Measurements from ENCODE around the gene APRT. TPM values are rescaled to one million over a fixed set of nuclear protein-coding genes. Genes with fewer than 3 reads are reported as not detected.

APRT gene
- total and polyA plus RNA-seq, 2 of the 8 experiments (the other 6 are each of a cell fraction or from before 2014, with no cell fraction given), result 221 to 267 TPM

DNA sequence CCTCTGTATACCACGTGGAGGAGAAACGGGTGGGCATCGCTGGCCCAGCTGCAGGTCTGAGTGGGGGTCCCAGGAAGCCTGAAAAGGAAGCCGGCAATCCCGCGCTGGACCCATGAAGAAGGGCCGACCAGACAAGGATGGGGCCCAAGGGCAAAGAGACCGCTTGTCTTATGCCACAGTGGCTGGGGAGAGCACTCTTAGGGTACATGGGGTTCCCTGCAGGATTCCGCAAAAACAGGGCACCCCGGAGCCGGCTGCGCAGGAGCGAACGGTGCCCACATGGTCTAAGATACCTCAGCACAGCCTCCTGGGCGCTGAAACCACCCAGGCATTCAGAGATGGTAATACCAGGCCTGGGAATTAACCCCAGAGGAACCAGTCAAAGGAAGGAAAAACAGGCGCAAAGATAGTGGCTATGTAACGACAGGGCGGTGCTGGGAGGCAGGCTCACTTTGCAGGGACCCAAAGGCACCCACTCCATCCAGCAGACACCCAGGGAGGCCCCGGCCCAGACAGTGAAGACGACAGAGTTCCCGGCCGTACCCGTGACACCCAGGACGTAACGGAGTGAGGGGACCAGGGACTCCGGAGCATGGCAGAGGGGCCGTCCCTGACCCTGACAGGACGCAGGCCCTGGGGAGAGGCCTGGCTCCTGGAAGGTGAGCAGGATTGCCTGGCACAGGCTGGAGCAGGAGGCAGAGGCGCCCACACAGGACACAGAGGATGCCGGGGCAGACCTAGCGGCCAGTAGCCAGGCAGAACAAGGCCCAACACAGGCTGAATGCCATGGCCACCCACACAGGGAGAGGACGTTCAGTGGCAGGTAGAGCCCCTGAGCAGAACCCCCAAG, 37.0 kb downstream of the APRT start:
- Histone ChIP-seq H3K79me1 (ENCODE audit: low read depth, low read length) (peaks cover 6% of the 10 kb centered on the region), H4K91ac (replicated peaks; ENCODE audit: insufficient read length, low read length) (no peak overlapping the region), H2BK120ac (replicated peaks; ENCODE audit: low read depth, low read length) (no peak overlapping the region), H3K4ac (replicated peaks; ENCODE audit: insufficient read length, low read depth, low read length) (no peak overlapping the region), H2BK5ac (ENCODE audit: low read depth, low read length) (no peak overlapping the region), H2BK12ac (ENCODE audit: low read depth, low read length) (no peak overlapping the region), H3K36me3 (ENCODE audit: control insufficient read depth in 2 of 4, insufficient read depth in 4 of 4, low read length in 3 of 4) (no peaks in the 10 kb centered on the region), H2AFZ (ENCODE audit: low read length) (no peak overlapping the region), H4K8ac (ENCODE audit: extremely low read depth, insufficient read depth, low read length) (no peak overlapping the region; the same call in 1 of the 2 replicates), H3K56ac (replicated peaks; ENCODE audit: insufficient read length, low read depth, low read length) (no peak overlapping the region), H3K27ac (ENCODE audit: low read depth, low read length) (no peak overlapping the region), H3K23ac (ENCODE audit: insufficient read length) (no peak overlapping the region), H2BK15ac (ENCODE audit: low read length) (no peak overlapping the region), H2AK5ac (ENCODE audit: low read depth, low read length) (no peak overlapping the region), H3K9me3 (ENCODE audit: insufficient read depth in 2 of 2, low read depth in 1 of 2, low read length in 1 of 2) (no peaks in the 10 kb centered on the region), H2BK20ac (ENCODE audit: low read length) (no peak overlapping the region), H3K4me1 (replicated peaks in 1 of 4; ENCODE audit: control insufficient read depth in 3 of 4, insufficient read depth in 4 of 4, low read length in 3 of 4) (peaks cover 9 to 40% (median 26%) of the 10 kb centered on the region in 4 experiments), H3K14ac (ENCODE audit: insufficient read length) (no peak overlapping the region), H3K9ac (replicated peaks in 1 of 4; ENCODE audit: extremely low read depth in 1 of 4, low read depth in 3 of 4, low read length in 3 of 4) (no peak overlapping the region), H3K27me3 (replicated peaks in 1 of 4; ENCODE audit: control insufficient read depth in 3 of 4, extremely low read depth in 1 of 4, insufficient read depth in 3 of 4, low read length in 3 of 4) (no peaks in the 10 kb centered on the region), H4K20me1 (replicated peaks in 1 of 2; ENCODE audit: control insufficient read depth in 1 of 2, insufficient read depth in 2 of 2, low read length in 2 of 2) (peaks cover 3 to 5% of the 10 kb centered on the region in 2 experiments), H3K79me2 (ENCODE audit: control insufficient read depth in 1 of 2, insufficient read depth in 2 of 2, low read length in 2 of 2) (peaks cover 0 to 10% of the 10 kb centered on the region in 2 experiments; a peak in 1 of 4 replicates), H3K4me2 (ENCODE audit: insufficient read depth in 1 of 2, low read depth in 2 of 2, low read length in 2 of 2) (no peak overlapping the region), H3K23me2 (ENCODE audit: low read depth, low read length) (no peaks in the 10 kb centered on the region; the same call in 1 of the 2 replicates), H3K4me3 (ENCODE audit: extremely low read depth in 1 of 4, insufficient read depth in 2 of 4, low read depth in 3 of 4, low read length in 4 of 4) (no peak overlapping the region), H3K18ac (ENCODE audit: extremely low read depth, low read length) (peak overlapping the region; percentile 32; the same call in 1 of the 2 replicates), H4K5ac (ENCODE audit: insufficient read length, low read depth, low read length) (no peak overlapping the region)
- POLR2A ChIA-PET (ENCODE audit: partially characterized antibody), result interaction anchor here (0.9 to 5.3 kb wide), 7 partner anchors 8 to 36 kb away, joined by 3 to 22 read pairs (median 4); no protein-coding TSS in a partner anchor
- 91% methylated on average over 31 of the region's 32 CpGs; no CpG with 5 or more reads in 1 of the 2 experiments for WGBS, 2 experiments (ENCODE audit: extremely low coverage in 1 of 2, insufficient coverage in 1 of 2, insufficient read length in 1 of 2, insufficient replicate concordance in 2 of 2, low coverage in 1 of 2, low lambda C conversion rate in 2 of 2, missing lambda C conversion rate in 1 of 2)
- CTCF ChIA-PET (ENCODE audit: partially characterized antibody), result interaction anchor here (0.9 to 2.7 kb wide), 9 partner anchors 9 to 42 kb away, joined by 3 to 16 read pairs (median 8); no protein-coding TSS in a partner anchor
- FAIRE-seq (no peak), DNase-seq (ENCODE audit: low read depth in 1 of 2, low spot score in 2 of 2) (no peak)
- TF ChIP-seq CTBP2 (IDR thresholded peaks at IDR 0.05; ENCODE audit: borderline replicate concordance, insufficient read depth, insufficient read length, low read length) (no peak), BRCA1 (IDR thresholded peaks at IDR 0.05; ENCODE audit: low read depth, low read length) (no peak), POLR2A (IDR thresholded peaks at IDR 0.05; ENCODE audit: control extremely low read depth in 1 of 2, low read depth in 2 of 2, low read length in 2 of 2) (no peak), TBP (IDR thresholded peaks at IDR 0.05; ENCODE audit: low read depth, low read length) (no peak), TCF12 (IDR thresholded peaks at IDR 0.05; ENCODE audit: low read depth, low read length) (no peak), EP300 (IDR thresholded peaks at IDR 0.05; ENCODE audit: borderline replicate concordance in 1 of 2, low read depth in 2 of 2, low read length in 2 of 2) (no peak), KDM4A (IDR thresholded peaks at IDR 0.05; ENCODE audit: low read depth, low read length, severe bottlenecking) (no peak), RAD21 (IDR thresholded peaks at IDR 0.05 in 1 of 2, conservative IDR thresholded peaks at IDR 0.05 in 1 of 2; ENCODE audit: low read depth in 2 of 2, low read length in 2 of 2) (no peak), RNF2 (IDR thresholded peaks at IDR 0.05; ENCODE audit: borderline replicate concordance, low read depth, low read length, missing control alignments, poor library complexity, severe bottlenecking) (no peak)
- TF ChIP-seq, protein P1, sequence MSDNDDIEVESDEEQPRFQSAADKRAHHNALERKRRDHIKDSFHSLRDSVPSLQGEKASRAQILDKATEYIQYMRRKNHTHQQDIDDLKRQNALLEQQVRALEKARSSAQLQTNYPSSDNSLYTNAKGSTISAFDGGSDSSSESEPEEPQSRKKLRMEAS (IDR thresholded peaks at IDR 0.05), result no peak

All from H1 (cell line).